ENCODE data around the gene RAP1GDS1.
"Not testable (repeated sequence)": the region's sequence is repeated elsewhere in the genome, so short reads cannot be mapped to it uniquely, and the experiment has no call there.

RAP1GDS1 gene

DNA sequence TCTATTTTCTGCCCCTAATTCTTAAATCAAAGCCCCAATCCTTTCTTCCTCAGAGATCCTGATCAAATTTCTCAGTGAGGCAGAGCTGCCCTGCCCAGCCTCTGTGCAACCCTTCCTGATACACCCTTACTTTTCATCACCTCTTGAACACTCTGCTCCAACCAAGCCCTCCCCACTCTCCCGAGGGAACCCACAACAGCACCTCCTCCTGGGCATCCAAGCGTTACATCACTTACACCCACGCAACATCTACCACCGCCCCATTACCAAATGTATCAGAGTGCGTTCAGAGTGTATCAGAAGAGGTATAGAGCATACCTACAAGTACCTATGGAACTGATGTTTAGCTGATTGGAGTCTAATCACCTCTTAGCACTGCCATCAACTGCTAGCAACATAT, 186.5 kb downstream of the RAP1GDS1 start:
- H3K9me3 Mint-ChIP-seq, result peaks cover 0 to 4% of the 10 kb centered on the region in 2 donors
- H3K27me3 Mint-ChIP-seq, result no peaks in the 10 kb centered on the region
- peak overlapping the region; percentile 94 for H3K27ac Mint-ChIP-seq
- ATAC-seq (replicated peaks) (peak; percentile 13 to 15), DNase-seq (peak; percentile 28)
- peak overlapping the region; percentile 70 to 74 for H3K4me3 Mint-ChIP-seq
- H3K36me3 Mint-ChIP-seq, result peaks cover 8 to 26% of the 10 kb centered on the region in 2 donors
- peaks cover 29 to 34% of the 10 kb centered on the region in 2 donors for H3K4me1 Mint-ChIP-seq

DNA sequence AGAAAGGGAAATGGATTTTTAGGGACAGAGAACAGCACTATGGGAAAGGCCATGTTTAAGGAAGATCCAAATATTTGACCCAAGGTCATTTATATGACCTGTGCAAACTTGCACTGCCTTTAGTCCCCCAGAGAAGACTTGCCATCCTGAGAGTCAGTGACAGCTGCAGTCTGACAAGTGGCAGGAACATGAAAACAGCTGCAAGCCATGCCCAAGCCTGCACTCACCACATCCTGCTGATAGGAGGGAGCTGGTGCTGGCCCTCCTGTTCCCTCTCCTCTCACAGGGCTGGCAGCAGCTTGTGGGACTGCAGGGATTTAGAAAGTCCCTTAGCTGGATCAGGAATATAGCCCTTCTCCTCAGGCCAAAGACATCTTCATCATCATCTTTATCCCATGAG, 187.7 kb downstream of the RAP1GDS1 start:
- Mint-ChIP-seq H3K27ac (no peak overlapping the region), H3K9me3 (peaks cover 0 to 5% of the 10 kb centered on the region in 2 donors), H3K4me1 (peaks cover 34 to 39% of the 10 kb centered on the region in 2 donors), H3K27me3 (no peaks in the 10 kb centered on the region), H3K4me3 (no peak overlapping the region), H3K36me3 (peaks cover 1 to 25% of the 10 kb centered on the region in 2 donors)
- ATAC-seq (replicated peaks) (no peak), DNase-seq (no peak)

DNA sequence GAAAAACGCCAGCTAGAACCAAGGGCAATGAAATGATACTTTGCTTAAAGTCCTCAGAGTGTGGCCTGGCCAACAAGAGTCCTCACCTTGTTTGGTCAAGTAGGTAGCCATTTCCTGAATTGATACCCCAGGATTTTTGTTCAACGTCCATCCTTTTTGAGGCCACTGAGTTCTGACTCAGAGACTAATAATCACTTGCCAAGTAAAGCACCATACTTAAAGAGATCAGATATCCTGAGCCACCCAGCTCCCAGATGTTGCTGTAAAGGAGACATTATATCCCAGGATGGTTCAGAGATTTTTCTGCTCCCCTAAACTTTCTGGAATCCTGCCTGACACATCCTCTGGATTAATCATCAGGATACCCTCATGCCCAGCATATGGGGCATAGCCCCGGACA, 190.9 kb downstream of the RAP1GDS1 start:
- no peak for ATAC-seq (replicated peaks)
- Mint-ChIP-seq H3K4me3 (no peak overlapping the region), H3K27me3 (no peaks in the 10 kb centered on the region), H3K27ac (no peak overlapping the region), H3K36me3 (peaks cover 0 to 20% of the 10 kb centered on the region in 2 donors), H3K4me1 (peaks cover 24 to 27% of the 10 kb centered on the region in 2 donors), H3K9me3 (peaks cover 0 to 3% of the 10 kb centered on the region in 2 donors)
- DNase-seq, result no peak

DNA sequence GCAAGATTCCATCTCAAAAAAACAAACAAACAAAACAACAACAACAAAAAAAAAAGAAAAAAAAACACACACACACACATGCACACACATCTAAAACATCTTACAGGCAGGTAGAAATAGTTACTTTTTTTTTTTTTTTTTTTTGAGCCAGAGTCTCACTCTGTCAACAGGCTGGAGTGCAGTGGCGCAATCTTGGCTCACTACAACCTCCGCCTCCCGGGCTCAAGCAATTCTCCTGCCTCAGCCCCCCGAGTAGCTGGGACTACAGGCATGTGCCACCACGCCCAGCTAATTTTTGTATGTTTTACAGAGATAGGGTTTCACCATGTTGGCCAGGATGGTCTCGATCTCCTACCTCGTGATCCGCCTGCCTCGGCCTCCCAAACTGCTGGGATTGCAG, 196.2 kb downstream of the RAP1GDS1 start:
- not testable (repeated sequence) for DNase-seq; H3K9me3 Mint-ChIP-seq; H3K27me3 Mint-ChIP-seq; H3K4me1 Mint-ChIP-seq; H3K27ac Mint-ChIP-seq; ATAC-seq (replicated peaks); H3K4me3 Mint-ChIP-seq
- H3K36me3 Mint-ChIP-seq, result peaks cover 3 to 18% of the 10 kb centered on the region in 2 donors

DNA sequence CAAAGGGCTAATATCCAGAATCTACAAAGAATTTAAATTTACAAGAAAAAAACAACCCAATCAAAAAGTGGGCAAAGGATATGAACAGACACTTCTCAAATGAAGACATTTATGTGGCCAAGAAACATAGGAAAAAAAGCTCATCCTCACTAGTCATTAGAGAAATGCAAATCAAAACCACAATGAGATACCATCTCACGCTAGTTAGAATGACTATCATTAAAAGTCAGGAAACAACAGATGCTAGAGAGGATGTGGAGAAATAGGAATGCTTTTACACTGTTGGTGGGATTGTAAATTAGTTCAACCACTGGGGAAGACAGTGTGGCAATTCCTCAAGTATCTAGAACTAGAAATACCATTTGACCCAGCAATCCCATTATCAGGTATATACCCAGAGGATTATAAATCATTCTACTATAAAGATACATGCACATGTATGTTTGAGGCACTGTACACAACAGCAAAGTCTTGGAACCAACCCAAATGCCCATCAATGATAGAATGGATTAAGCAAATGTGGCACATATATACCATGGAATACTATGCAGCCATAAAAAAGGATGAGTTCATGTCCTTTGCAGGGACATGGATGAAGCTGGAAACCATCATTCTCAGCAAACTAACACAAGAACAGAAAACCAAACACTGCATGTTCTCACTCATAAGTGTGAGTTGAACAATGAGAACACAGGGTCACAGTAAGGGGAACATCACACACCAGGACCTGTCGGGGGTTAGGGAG, 200.1 kb downstream of the RAP1GDS1 start:
- H3K27me3 Mint-ChIP-seq; H3K27ac Mint-ChIP-seq; ATAC-seq (replicated peaks); H3K4me3 Mint-ChIP-seq; DNase-seq; H3K36me3 Mint-ChIP-seq; H3K4me1 Mint-ChIP-seq; H3K9me3 Mint-ChIP-seq: not testable (repeated sequence)

- no peak overlapping the region for H3K4me3 Mint-ChIP-seq
Observed at GRCh38 chr4:98462487-98462886, 201.3 kb downstream of the RAP1GDS1 start.

GRCh38 chr4:98466868-98467599, 205.8 kb downstream of the RAP1GDS1 start:
- no peak for DNase-seq
- H3K4me3 Mint-ChIP-seq, result no peak overlapping the region
- no peak overlapping the region for H3K27ac Mint-ChIP-seq
- ATAC-seq (replicated peaks), result no peak
- peaks cover under 1 to 1% of the 10 kb centered on the region in 2 donors for H3K9me3 Mint-ChIP-seq
- peaks cover 10 to 14% of the 10 kb centered on the region in 2 donors for H3K4me1 Mint-ChIP-seq
- peaks cover 0 to 5% of the 10 kb centered on the region in 2 donors for H3K27me3 Mint-ChIP-seq
- H3K36me3 Mint-ChIP-seq, result peaks cover 6 to 9% of the 10 kb centered on the region in 2 donors

More at GRCh38 chr4:98462487-98462886, 201.3 kb downstream of the RAP1GDS1 start:
- H3K27ac Mint-ChIP-seq, result no peak overlapping the region
- peaks cover 3% of the 10 kb centered on the region in 2 donors for H3K36me3 Mint-ChIP-seq
- H3K27me3 Mint-ChIP-seq, result no peaks in the 10 kb centered on the region
- ATAC-seq (replicated peaks) (no peak), DNase-seq (no peak)
- peaks cover 4% of the 10 kb centered on the region in 2 donors for H3K9me3 Mint-ChIP-seq
- peaks cover 5 to 7% of the 10 kb centered on the region in 2 donors for H3K4me1 Mint-ChIP-seq

DNA sequence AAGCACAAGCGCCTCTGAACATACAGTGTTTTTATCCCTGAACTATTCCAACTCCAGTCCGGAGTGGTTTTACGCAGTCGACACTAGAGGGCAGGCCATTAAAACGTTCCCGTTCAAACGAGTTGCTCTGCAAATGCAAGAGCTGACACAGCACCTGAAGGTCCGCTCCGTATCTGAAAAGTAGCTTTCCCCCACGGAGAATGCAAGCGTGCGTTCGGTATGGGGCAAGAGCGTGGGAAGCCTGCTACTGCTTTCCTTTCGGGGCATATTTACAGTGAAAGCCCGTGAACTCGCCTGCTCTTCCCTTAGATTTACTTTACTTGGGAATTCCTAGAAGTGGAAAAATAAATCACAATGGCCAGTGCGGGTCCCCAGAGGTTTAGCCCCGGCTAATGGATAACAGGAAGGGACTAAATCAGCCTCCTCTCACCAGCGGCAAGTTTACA, 206.5 kb downstream of the RAP1GDS1 start:
- ATAC-seq (replicated peaks) (peak; percentile 96 to 97), DNase-seq (peak; percentile 67)
- H3K27ac Mint-ChIP-seq, result peak overlapping the region; percentile 59
- peak overlapping the region; percentile 82 to 84 for H3K4me3 Mint-ChIP-seq
- peaks cover 10 to 14% of the 10 kb centered on the region in 2 donors for H3K4me1 Mint-ChIP-seq
- peaks cover 9 to 12% of the 10 kb centered on the region in 2 donors for H3K36me3 Mint-ChIP-seq
- H3K27me3 Mint-ChIP-seq, result peaks cover 0 to 5% of the 10 kb centered on the region in 2 donors
- H3K9me3 Mint-ChIP-seq, result no peaks in the 10 kb centered on the region

GRCh38 chr4:98468709-98469108, 207.5 kb downstream of the RAP1GDS1 start:
- Mint-ChIP-seq H3K27me3 (peaks cover 0 to 5% of the 10 kb centered on the region in 2 donors), H3K36me3 (peaks cover 14% of the 10 kb centered on the region in 2 donors), H3K4me1 (peaks cover 10 to 14% of the 10 kb centered on the region in 2 donors), H3K9me3 (no peaks in the 10 kb centered on the region), H3K27ac (no peak overlapping the region), H3K4me3 (no peak overlapping the region)
- DNase-seq (no peak), ATAC-seq (replicated peaks) (no peak)

GRCh38 chr4:98469771-98470170, 208.6 kb downstream of the RAP1GDS1 start:
- no peak for ATAC-seq (replicated peaks)
- DNase-seq, result no peak
- Mint-ChIP-seq H3K9me3 (no peaks in the 10 kb centered on the region), H3K4me3 (no peak overlapping the region), H3K27ac (no peak overlapping the region), H3K4me1 (peaks cover 10 to 14% of the 10 kb centered on the region in 2 donors), H3K36me3 (peaks cover 15 to 16% of the 10 kb centered on the region in 2 donors), H3K27me3 (peaks cover 0 to 5% of the 10 kb centered on the region in 2 donors)

DNA sequence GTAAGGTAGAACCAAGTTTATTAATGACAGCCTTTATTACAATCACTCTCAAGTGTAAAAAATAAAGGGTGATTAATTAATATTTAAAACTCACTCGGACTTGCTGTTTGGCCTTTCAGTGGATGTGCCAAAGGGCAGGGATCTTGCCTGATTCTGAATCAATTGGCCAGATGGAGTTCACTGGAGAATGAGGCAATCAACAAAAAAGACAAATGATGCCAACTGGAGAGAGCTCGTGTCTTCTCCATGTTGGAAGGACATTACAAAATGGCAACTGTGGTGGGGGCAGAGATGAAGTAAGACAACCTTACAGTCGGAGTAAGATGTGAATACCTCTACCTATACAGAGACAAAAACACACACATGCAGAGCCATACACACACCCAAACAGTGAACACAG, 209.2 kb downstream of the RAP1GDS1 start:
- ATAC-seq (replicated peaks) (no peak), DNase-seq (no peak)
- H3K27ac Mint-ChIP-seq, result no peak overlapping the region
- no peaks in the 10 kb centered on the region for H3K9me3 Mint-ChIP-seq
- peaks cover 10 to 14% of the 10 kb centered on the region in 2 donors for H3K4me1 Mint-ChIP-seq
- H3K27me3 Mint-ChIP-seq, result peaks cover 0 to 5% of the 10 kb centered on the region in 2 donors
- peaks cover 15 to 17% of the 10 kb centered on the region in 2 donors for H3K36me3 Mint-ChIP-seq
- no peak overlapping the region for H3K4me3 Mint-ChIP-seq

DNA sequence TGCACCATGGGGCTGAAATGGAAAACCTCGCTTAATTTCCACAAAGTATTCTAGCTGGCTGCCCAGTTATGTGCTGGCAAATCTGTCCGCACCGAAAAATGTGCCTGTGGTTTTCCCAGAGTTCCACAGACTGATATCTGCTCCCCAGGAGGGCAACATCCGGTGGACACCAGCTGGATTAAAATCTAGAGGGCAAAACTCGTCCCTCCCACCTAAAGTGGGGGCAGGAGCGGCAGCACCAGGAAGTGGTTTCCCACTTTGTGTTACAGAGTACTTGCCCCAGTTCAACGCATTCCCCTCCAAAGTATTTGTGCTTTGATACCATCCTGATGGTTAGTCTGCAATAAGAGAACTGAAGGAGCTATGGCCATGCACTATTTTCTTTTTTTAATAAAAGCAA, 209.6 kb downstream of the RAP1GDS1 start:
- Mint-ChIP-seq H3K36me3 (peaks cover 15 to 19% of the 10 kb centered on the region in 2 donors), H3K9me3 (no peaks in the 10 kb centered on the region), H3K27me3 (peaks cover 0 to 5% of the 10 kb centered on the region in 2 donors), H3K27ac (no peak overlapping the region), H3K4me3 (no peak overlapping the region), H3K4me1 (peaks cover 10 to 12% of the 10 kb centered on the region in 2 donors)
- DNase-seq (no peak), ATAC-seq (replicated peaks) (no peak)

- Mint-ChIP-seq H3K36me3 (peaks cover 16 to 26% of the 10 kb centered on the region in 2 donors), H3K27ac (no peak overlapping the region), H3K4me1 (peaks cover 0 to 6% of the 10 kb centered on the region in 2 donors), H3K9me3 (no peaks in the 10 kb centered on the region), H3K27me3 (peaks cover 0 to 5% of the 10 kb centered on the region in 2 donors), H3K4me3 (no peak overlapping the region)
- ATAC-seq (replicated peaks), result no peak
- no peak for DNase-seq
Observed at GRCh38 chr4:98473046-98473445, 211.9 kb downstream of the RAP1GDS1 start.

GRCh38 chr4:98474408-98474844, 213.2 kb downstream of the RAP1GDS1 start:
- Mint-ChIP-seq H3K36me3 (peaks cover 16 to 28% of the 10 kb centered on the region in 2 donors), H3K9me3 (no peaks in the 10 kb centered on the region), H3K27me3 (no peaks in the 10 kb centered on the region), H3K4me3 (no peak overlapping the region), H3K27ac (no peak overlapping the region), H3K4me1 (peaks cover 7 to 9% of the 10 kb centered on the region in 2 donors)
- ATAC-seq (replicated peaks), result no peak
- no peak for DNase-seq
